Small intestine (tissue), 7 donors: ENCODE data around the gene ZP3. TPM values are rescaled to one million over a fixed set of nuclear protein-coding genes. Genes with fewer than 3 reads are reported as not detected.
"Not testable (repeated sequence)": the region's sequence is repeated elsewhere in the genome, so short reads cannot be mapped to it uniquely, and the experiment has no call there.

ENCODE experiments used
- DNase-seq, 2 donors: peaks; one replicate each; pipeline versions ENCODE4 v3.0.0 to v3.0.0-alpha.2; 2013
- FAIRE-seq: peaks from 2 replicates; lab custom pipeline; 2012; peaks lifted over from hg19 to GRCh38; lab: Jason Lieb, UNC
- H3K27ac ChIP-seq, 3 donors: one replicate each; pipeline ENCODE4 v1.5.1; 2013; ENCODE audit warnings: low read length in 2 of 3, mild to moderate bottlenecking in 2 of 3, control low read depth in 1 of 3, inconsistent platforms in 1 of 3, low read depth in 1 of 3, moderate library complexity in 1 of 3
- H3K27me3 ChIP-seq, 3 donors: one replicate each; pipeline ENCODE4 v1.6.1; 2013; ENCODE audit warnings: low read length in 3 of 3, inconsistent platforms in 1 of 3; ENCODE audit not compliant: control insufficient read depth in 3 of 3, insufficient read depth in 3 of 3
- H3K36me3 ChIP-seq, 3 donors: one replicate each; pipeline ENCODE4 v1.6.1; 2013; ENCODE audit warnings: low read length in 3 of 3, inconsistent platforms in 1 of 3, low read depth in 1 of 3, mild to moderate bottlenecking in 1 of 3, moderate library complexity in 1 of 3; ENCODE audit not compliant: control insufficient read depth in 3 of 3, insufficient read depth in 2 of 3
- H3K4me1 ChIP-seq, 3 donors: one replicate each; pipeline ENCODE4 v1.6.1; 2013; ENCODE audit warnings: low read length in 2 of 3, inconsistent platforms in 1 of 3, low read depth in 1 of 3, mild to moderate bottlenecking in 1 of 3, moderate library complexity in 1 of 3; ENCODE audit not compliant: control insufficient read depth in 3 of 3, insufficient read depth in 2 of 3
- H3K4me3 ChIP-seq, 3 donors: one replicate each; pipeline ENCODE4 v1.5.1; 2013; ENCODE audit warnings: low read length in 3 of 3, control low read depth in 1 of 3, inconsistent platforms in 1 of 3, low read depth in 1 of 3, mild to moderate bottlenecking in 1 of 3, moderate library complexity in 1 of 3
- H3K9me3 ChIP-seq, 2 donors: one replicate each; pipeline ENCODE4 v1.6.1; 2013; ENCODE audit warnings: low read depth in 1 of 2, low read length in 1 of 2; ENCODE audit not compliant: control insufficient read depth in 2 of 2, insufficient read depth in 1 of 2
- WGBS, 3 donors: extraction: QIAGEN DNeasy Blood & Tissue Kit; methylation state at CpG; one replicate each; pipeline ENCODE4 v1.1.7; 2013; 5-methylcytosine and 5-hydroxymethylcytosine counted together
- polyA plus RNA-seq, 4 donors: library from polyadenylated mRNA; stranded (reverse) in 3 of 4; unstranded in 1 of 4; fragments of 200-250 nt in 3 of 4; fragments of 120-200 nt in 1 of 4; gene quantifications; one replicate each; pipeline versions ENCODE4 v1.2.1 to v1.2.3, GENCODE V29; 2013
- donor health status: healthy with polysubstance abuse.
- donor health status: control.
- donor health status: control.
- donor health status: Bipolar disorder and iron deficiency.
- donor health status: healthy.

The ZP3 gene
- polyA plus RNA-seq, 4 donors = 1.4 to 3.7 (median 3.3) TPM

DNA sequence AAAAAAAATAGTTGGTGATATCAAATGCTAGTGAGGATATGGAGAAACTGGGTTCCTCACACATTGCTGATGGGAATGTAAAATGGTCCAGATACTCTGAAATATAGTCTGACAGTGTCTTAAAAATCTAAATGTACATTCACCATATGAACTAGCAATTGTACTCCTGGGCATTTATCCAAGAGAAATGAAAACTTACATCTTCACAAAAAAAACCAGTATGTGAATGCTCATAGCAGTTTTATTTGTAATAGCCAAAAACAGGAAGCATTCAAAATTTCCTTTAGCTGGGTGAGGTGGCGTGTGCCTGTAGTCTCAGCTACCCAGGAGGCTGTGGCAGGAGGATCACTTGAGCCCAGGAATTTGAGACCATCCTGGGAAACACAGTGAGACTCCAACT, 13.1 kb upstream of the ZP3 start:
- Histone ChIP-seq H3K27ac (no peak overlapping the region), H3K4me1 (no peaks in the 10 kb centered on the region), H3K36me3 (no peaks in the 10 kb centered on the region), H3K4me3 (no peak overlapping the region), H3K9me3 (no peaks in the 10 kb centered on the region), H3K27me3 (no peaks in the 10 kb centered on the region)
- no peak for DNase-seq
- no peak for FAIRE-seq
- WGBS, 3 donors = 53 to 94% (median 86%) methylated on average over 1 of the region's 1 CpG

DNA sequence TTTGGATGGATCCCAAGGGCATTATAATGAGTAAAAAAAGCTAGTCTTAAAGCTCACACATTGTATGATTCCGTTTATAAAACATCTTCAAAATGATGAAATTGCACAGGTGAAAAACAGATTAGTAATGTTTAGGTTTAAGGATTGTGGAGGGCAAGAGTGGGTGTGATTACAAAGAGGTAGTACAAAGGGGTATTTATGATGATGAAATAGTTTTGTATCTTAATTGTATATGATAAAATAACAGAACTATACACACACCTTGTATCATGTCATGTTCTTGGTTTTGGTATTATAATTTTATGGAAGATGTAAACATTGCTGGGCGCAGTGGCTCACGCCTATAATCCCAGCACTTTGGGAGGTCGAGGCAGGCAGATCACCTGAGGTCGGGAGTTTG, 12.5 kb upstream of the ZP3 start:
- DNase-seq (no peak), FAIRE-seq (no peak)
- Histone ChIP-seq H3K4me3 (no peak overlapping the region), H3K27ac (no peak overlapping the region), H3K36me3 (no peaks in the 10 kb centered on the region), H3K27me3 (no peaks in the 10 kb centered on the region), H3K4me1 (no peaks in the 10 kb centered on the region), H3K9me3 (no peaks in the 10 kb centered on the region)
- WGBS, 3 donors = 74 to 78% (median 75%) methylated on average over 4 to 5 of the region's 5 CpGs

DNA sequence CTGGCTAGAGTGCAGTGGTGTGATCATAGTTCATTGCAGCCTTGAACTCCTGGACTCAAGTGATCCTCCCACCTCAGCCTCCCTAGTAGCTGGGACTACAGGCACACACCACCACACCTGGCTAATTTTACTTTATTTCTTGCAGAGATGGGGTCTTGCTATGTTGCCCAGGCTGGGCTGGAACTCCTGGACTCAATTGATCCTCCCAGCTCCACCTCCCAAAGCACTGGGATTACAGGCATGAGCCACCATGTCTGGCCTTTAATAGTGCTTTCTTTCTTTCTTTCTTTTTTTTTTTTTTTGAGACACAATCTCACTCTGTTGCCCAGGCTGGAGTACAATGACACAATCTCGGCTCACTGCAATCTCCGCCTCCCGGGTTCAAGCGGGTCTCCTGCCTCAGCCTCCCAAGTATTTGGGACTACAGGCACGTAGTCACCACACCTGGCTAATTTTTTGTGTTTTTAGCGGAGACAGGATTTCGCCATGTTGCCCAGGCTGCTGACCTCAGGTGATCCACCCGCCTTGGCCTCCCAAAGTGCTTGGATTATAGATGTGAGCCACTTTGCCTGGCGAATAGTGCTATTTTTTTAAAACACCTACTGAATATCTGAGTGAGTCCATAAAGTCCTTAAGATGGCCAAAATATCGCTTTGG, 7.0 kb upstream of the ZP3 start:
- H3K36me3 ChIP-seq, FAIRE-seq, H3K9me3 ChIP-seq, H3K27me3 ChIP-seq, H3K4me3 ChIP-seq, H3K4me1 ChIP-seq, H3K27ac ChIP-seq, DNase-seq: not testable (repeated sequence)
- WGBS, 3 donors = 92 to 95% (median 93%) methylated on average over 10 of the region's 10 CpGs

DNA sequence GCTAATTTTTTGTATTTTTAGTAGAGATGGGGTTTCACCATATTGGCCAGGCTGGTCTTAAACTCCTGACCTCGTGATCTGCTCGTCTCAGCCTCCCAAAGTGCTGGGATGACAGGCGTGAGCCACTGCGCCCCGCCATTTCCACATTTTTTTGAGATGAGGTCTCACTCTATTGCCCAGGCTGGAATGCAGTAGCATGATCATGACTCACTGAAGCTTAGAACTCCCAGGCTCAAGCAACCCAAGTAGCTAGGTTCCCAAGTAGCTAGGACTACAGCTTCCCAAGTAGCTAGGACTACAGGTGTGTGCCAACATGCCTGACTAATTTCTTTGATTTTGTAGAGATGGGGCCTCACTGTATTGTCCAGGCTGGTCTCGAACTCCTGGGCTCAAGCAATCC, 3.7 kb upstream of the ZP3 start:
- H3K36me3 ChIP-seq, DNase-seq, H3K27me3 ChIP-seq, H3K27ac ChIP-seq, H3K4me3 ChIP-seq, H3K9me3 ChIP-seq, FAIRE-seq: not testable (repeated sequence)
- 88 to 96% (median 91%) methylated on average over 6 of the region's 6 CpGs for WGBS, 3 donors
- peaks cover 0 to 12% (median 0%) of the 10 kb centered on the region in 3 donors for H3K4me1 ChIP-seq

DNA sequence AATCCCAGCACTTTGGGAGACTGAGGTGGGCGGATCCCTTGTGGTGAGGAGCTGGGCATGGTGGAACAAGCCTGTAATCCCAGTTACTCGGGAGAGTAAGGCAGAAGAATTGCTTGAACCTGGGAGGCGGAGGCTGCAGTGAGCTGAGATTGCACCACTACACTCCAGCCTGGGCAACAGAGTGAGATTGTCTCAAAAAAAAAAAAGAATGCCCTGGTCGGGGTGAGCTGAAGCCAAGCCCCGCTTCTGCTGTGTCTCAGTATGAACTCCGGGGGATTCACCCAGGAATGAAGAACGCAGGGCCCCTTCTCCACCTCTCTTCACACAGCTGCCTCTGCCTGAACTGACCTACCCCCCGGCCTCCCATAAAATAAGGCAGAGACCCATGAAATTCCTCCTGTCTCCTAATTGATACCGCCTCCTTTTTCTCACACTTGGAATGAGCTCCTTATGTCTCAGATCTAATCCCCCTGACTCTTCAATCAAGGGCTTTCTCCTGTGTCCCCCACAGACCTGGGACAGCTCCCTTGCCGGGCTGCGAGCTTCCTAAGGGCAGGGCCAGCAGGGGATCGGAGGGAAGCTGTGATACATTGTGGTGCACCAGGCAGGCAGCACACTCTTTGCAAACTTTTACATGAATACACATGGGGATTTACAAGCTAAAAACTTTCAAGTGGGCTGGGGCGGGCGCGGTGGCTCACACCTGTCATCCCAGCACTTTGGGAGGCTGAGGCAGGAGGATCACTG, 911 bp upstream of the ZP3 start:
- Histone ChIP-seq H3K4me1 (peaks cover 0 to 19% (median 0%) of the 10 kb centered on the region in 3 donors), H3K27ac (no peak overlapping the region), H3K27me3 (no peaks in the 10 kb centered on the region), H3K36me3 (no peaks in the 10 kb centered on the region), H3K4me3 (no peak overlapping the region), H3K9me3 (peaks cover 0 to 4% of the 10 kb centered on the region in 2 donors)
- no peak for DNase-seq
- no peak for FAIRE-seq
- 58 to 68% (median 60%) methylated on average over 15 of the region's 15 CpGs for WGBS, 3 donors

DNA sequence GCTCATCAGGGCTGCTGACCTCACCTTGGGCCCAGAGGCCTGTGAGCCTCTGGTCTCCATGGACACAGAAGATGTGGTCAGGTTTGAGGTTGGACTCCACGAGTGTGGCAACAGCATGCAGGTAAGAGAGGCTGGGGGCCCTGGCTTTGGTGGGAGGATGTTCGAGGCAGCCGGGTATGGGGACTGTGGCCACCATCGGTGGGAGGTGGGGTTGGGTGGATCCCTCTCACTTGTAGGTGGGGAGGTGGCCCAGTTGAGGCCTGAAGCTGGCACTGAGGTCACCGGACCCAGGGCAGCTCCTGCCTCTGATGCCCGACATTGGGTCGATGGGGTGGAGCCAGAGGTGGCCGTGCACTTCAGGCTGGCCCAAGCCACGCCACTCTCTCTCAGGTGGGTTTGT, 406 bp downstream of the ZP3 start:
- peaks cover 0 to under 1% of the 10 kb centered on the region in 2 donors for H3K9me3 ChIP-seq
- 85 to 92% (median 91%) methylated on average over 9 of the region's 9 CpGs for WGBS, 3 donors
- no peak for DNase-seq

DNA sequence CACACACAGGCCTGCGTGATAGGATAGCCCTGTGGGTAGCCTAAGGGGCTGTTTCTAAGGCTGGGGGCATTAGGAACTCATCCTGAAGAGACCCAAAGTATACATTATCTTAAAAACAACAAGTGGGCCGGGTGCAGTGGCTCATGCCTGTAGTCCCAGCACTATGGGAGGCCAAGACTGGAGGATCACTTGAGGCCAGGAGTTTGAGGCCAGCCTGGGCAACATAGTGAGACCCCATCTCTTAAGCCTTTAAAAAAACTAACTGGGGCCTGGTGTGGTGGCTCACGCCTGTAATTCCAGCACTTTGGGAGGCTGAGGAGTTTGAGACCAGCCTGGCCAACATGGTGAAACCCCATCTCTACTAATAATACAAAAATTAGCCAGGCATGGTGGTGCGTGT, 808 bp downstream of the ZP3 start:
- 90 to 95% (median 94%) methylated on average over 4 of the region's 4 CpGs for WGBS, 3 donors
- not testable (repeated sequence) for H3K9me3 ChIP-seq, FAIRE-seq, DNase-seq, H3K27ac ChIP-seq, H3K27me3 ChIP-seq, H3K4me3 ChIP-seq, H3K36me3 ChIP-seq
- peaks cover 0 to 19% (median 0%) of the 10 kb centered on the region in 3 donors for H3K4me1 ChIP-seq

More for the DNA sequence above, 406 bp downstream of the ZP3 start:
- no peak for FAIRE-seq
- no peak overlapping the region for H3K4me3 ChIP-seq
- no peak overlapping the region for H3K27ac ChIP-seq
- H3K27me3 ChIP-seq = no peaks in the 10 kb centered on the region
- H3K4me1 ChIP-seq = peaks cover 0 to 19% (median 0%) of the 10 kb centered on the region in 3 donors
- H3K36me3 ChIP-seq = peaks cover 0 to 3% (median 0%) of the 10 kb centered on the region in 3 donors

DNA sequence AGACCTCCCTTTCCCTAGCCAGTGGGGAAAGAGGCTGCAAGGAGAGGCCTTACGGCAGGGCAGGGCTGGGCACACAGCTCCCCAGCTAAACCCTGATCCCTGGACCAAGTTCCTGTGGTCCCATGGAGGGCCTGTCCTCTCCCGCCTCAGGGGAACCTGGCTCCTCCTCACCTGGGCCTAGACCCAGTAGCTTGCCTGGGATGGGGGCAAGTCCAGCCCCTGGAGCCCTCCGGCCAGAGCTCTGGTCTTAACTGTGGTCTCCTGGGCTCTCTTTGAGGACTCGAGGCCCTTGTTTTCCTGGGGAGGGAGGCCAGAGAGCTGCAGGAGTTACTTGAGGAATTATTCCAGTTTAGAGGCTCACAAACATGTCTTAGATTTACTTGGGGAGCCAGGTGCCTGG, 1.5 kb downstream of the ZP3 start:
- Histone ChIP-seq H3K27ac (no peak overlapping the region), H3K36me3 (peaks cover 0 to 4% (median 0%) of the 10 kb centered on the region in 3 donors), H3K4me3 (no peak overlapping the region), H3K27me3 (no peaks in the 10 kb centered on the region), H3K4me1 (peaks cover 0 to 19% (median 0%) of the 10 kb centered on the region in 3 donors), H3K9me3 (no peaks in the 10 kb centered on the region)
- WGBS, 3 donors = 89 to 94% (median 91%) methylated on average over 4 of the region's 4 CpGs
- DNase-seq (no peak), FAIRE-seq (no peak)
